Epidermal melanocyte (primary cell): ENCODE measurements around the gene FBXL13.
A peak's percentile ranks its signal among the peaks of the same experiment; 100 is the strongest.
"Not testable (repeated sequence)": the region's sequence is repeated elsewhere in the genome, so short reads cannot be mapped to it uniquely, and the experiment has no call there.

Experiments
- DNase-seq: peaks from one replicate; pipeline ENCODE4 v3.0.0; 2011; ENCODE audit warnings: low spot score; ENCODE audit not compliant: insufficient read length

The FBXL13 gene

GRCh38 chr7:102859084-102859798 is 215.4 kb downstream of the FBXL13 start:
- no peak for DNase-seq

- no peak for DNase-seq
Observed at GRCh38 chr7:102856036-102856435, 218.6 kb downstream of the FBXL13 start.

GRCh38 chr7:102849538-102849937 is 225.1 kb downstream of the FBXL13 start:
- DNase-seq = no peak

- DNase-seq = peak; percentile 23
Observed at GRCh38 chr7:102849079-102849478, 225.5 kb downstream of the FBXL13 start.

GRCh38 chr7:102845346-102845745 is 229.2 kb downstream of the FBXL13 start:
- DNase-seq = no peak

GRCh38 chr7:102843850-102844249 is 230.7 kb downstream of the FBXL13 start:
- no peak for DNase-seq

GRCh38 chr7:102842284-102842683 is 232.3 kb downstream of the FBXL13 start:
- no peak for DNase-seq

- no peak for DNase-seq
Observed at GRCh38 chr7:102841290-102841689, 233.3 kb downstream of the FBXL13 start.

GRCh38 chr7:102840404-102840803 is 234.2 kb downstream of the FBXL13 start:
- no peak for DNase-seq

GRCh38 chr7:102838572-102839101 is 236.0 kb downstream of the FBXL13 start:
- DNase-seq = not testable (repeated sequence)

- no peak for DNase-seq
Observed at GRCh38 chr7:102837802-102838201, 236.8 kb downstream of the FBXL13 start.

GRCh38 chr7:102836977-102837376 is 237.6 kb downstream of the FBXL13 start:
- no peak for DNase-seq

GRCh38 chr7:102836191-102836919 is 238.2 kb downstream of the FBXL13 start:
- no peak for DNase-seq

- no peak for DNase-seq
Observed at GRCh38 chr7:102834999-102835398, 239.6 kb downstream of the FBXL13 start.

- no peak for DNase-seq
Observed at GRCh38 chr7:102834466-102834865, 240.1 kb downstream of the FBXL13 start.

- DNase-seq = no peak
Observed at GRCh38 chr7:102833343-102833742, 241.3 kb downstream of the FBXL13 start.

- no peak for DNase-seq
Observed at GRCh38 chr7:102832674-102833073, 241.9 kb downstream of the FBXL13 start.

GRCh38 chr7:102830197-102830596 is 244.4 kb downstream of the FBXL13 start:
- DNase-seq = peak; percentile 51

GRCh38 chr7:102829075-102829474 is 245.5 kb downstream of the FBXL13 start:
- no peak for DNase-seq

- no peak for DNase-seq
Observed at GRCh38 chr7:102828286-102828685, 246.3 kb downstream of the FBXL13 start.

- no peak for DNase-seq
Observed at GRCh38 chr7:102823390-102824119, 251.0 kb downstream of the FBXL13 start.
